ENCODE data around the gene OR2T29.
"Not testable (repeated sequence)": the region's sequence is repeated elsewhere in the genome, so short reads cannot be mapped to it uniquely, and the experiment has no call there.

The OR2T29 gene

GRCh38 chr1:248585266-248585665 is 22.7 kb upstream of the OR2T29 start:
- no peaks in the 10 kb centered on the region for H3K4me1 ChIP-seq
- H3K36me3 ChIP-seq = no peaks in the 10 kb centered on the region
- no peaks in the 10 kb centered on the region for H3K9me3 ChIP-seq (replicated peaks in 1 of 11)
- no peak overlapping the region for H3K4me3 ChIP-seq
- H3K4me2 ChIP-seq = no peak overlapping the region
- H3K27ac ChIP-seq = no peak overlapping the region
- H3K27me3 ChIP-seq = no peaks in the 10 kb centered on the region
- TF ChIP-seq Cebpa-rat (IDR thresholded peaks at IDR 0.05) = no peak
- no peaks in the 10 kb centered on the region for H4K20me1 ChIP-seq
- no peak overlapping the region for H3K9ac ChIP-seq

- Histone ChIP-seq H3K9ac (no peak overlapping the region), H4K20me1 (no peaks in the 10 kb centered on the region), H3K27ac (no peak overlapping the region), H3K4me1 (0 out of 20 replicates have a peak, but pooled peaks cover 0 to 5% (median 0%) of the 10 kb centered on the region in 10 experiments), H3K27me3 (no peaks in the 10 kb centered on the region), H3K9me3 (replicated peaks in 1 of 11) (peaks cover 0 to 6% (median 0%) of the 10 kb centered on the region in 11 experiments; a peak in 1 of 22 replicates), H3K36me3 (no peaks in the 10 kb centered on the region), H3K4me3 (no peak overlapping the region), H3K4me2 (no peak overlapping the region)
- TF ChIP-seq Cebpa-rat (IDR thresholded peaks at IDR 0.05) = no peak
Measured at GRCh38 chr1:248576260-248576980, 13.8 kb upstream of the OR2T29 start.

- not testable (repeated sequence) for H3K27me3 ChIP-seq; H3K4me1 ChIP-seq; H3K4me3 ChIP-seq; H3K4me2 ChIP-seq; H3K36me3 ChIP-seq; H4K20me1 ChIP-seq; H3K27ac ChIP-seq; H3K9ac ChIP-seq; H3K9me3 ChIP-seq (replicated peaks in 1 of 11)
Measured at GRCh38 chr1:248574657-248575056, 12.1 kb upstream of the OR2T29 start, which contains the start of gene OR2T34. Gene OR2T34, minus strand, starts transcription at chr1:248574757. Its CDS starts 0 bp downstream, at chr1:248574757.

- H3K36me3 ChIP-seq; H3K27me3 ChIP-seq; H3K4me3 ChIP-seq; H4K20me1 ChIP-seq; H3K9me3 ChIP-seq (replicated peaks in 1 of 11); H3K27ac ChIP-seq; H3K4me2 ChIP-seq; H3K9ac ChIP-seq; H3K4me1 ChIP-seq: not testable (repeated sequence)
Measured at GRCh38 chr1:248573856-248574255, 11.3 kb upstream of the OR2T29 start.

- not testable (repeated sequence) for H3K9ac ChIP-seq; H3K4me1 ChIP-seq; H3K4me2 ChIP-seq; H3K27me3 ChIP-seq; H3K9me3 ChIP-seq (replicated peaks in 1 of 11); H3K4me3 ChIP-seq; H3K27ac ChIP-seq; H4K20me1 ChIP-seq; H3K36me3 ChIP-seq
Measured at GRCh38 chr1:248572049-248572448, 9.5 kb upstream of the OR2T29 start.

- H3K4me2 ChIP-seq; H3K4me3 ChIP-seq; H3K4me1 ChIP-seq; H4K20me1 ChIP-seq; H3K36me3 ChIP-seq; H3K27me3 ChIP-seq; H3K27ac ChIP-seq; H3K9me3 ChIP-seq (replicated peaks in 1 of 11); H3K9ac ChIP-seq: not testable (repeated sequence)
Measured at GRCh38 chr1:248570811-248571210, 8.2 kb upstream of the OR2T29 start.

- not testable (repeated sequence) for H3K27me3 ChIP-seq, H3K4me1 ChIP-seq
Measured at GRCh38 chr1:248569049-248569448, 6.5 kb upstream of the OR2T29 start.

GRCh38 chr1:248565530-248566373 is 3.2 kb upstream of the OR2T29 start:
- peak overlapping the region in 2 of 11 experiments; percentile 26 to 29; a peak in 3 of 22 replicates for H3K4me2 ChIP-seq
- not testable (repeated sequence) for H3K27ac ChIP-seq; H3K27me3 ChIP-seq; H3K4me3 ChIP-seq; H3K9ac ChIP-seq; H3K4me1 ChIP-seq; H3K36me3 ChIP-seq; H3K9me3 ChIP-seq (replicated peaks in 1 of 11); H4K20me1 ChIP-seq

More at GRCh38 chr1:248569049-248569448, 6.5 kb upstream of the OR2T29 start:
- H3K4me3 ChIP-seq; H3K27ac ChIP-seq; H3K9ac ChIP-seq; H3K9me3 ChIP-seq (replicated peaks in 1 of 11); H4K20me1 ChIP-seq; H3K4me2 ChIP-seq; H3K36me3 ChIP-seq: not testable (repeated sequence)

GRCh38 chr1:248551027-248551426 is 11.5 kb downstream of the OR2T29 start:
- not testable (repeated sequence) for H3K4me1 ChIP-seq; H4K20me1 ChIP-seq; H3K4me2 ChIP-seq; H3K27me3 ChIP-seq; H3K36me3 ChIP-seq; H3K27ac ChIP-seq; H3K9me3 ChIP-seq (replicated peaks in 1 of 11); H3K4me3 ChIP-seq; H3K9ac ChIP-seq

- H3K27me3 ChIP-seq; H3K27ac ChIP-seq; H3K4me2 ChIP-seq; H4K20me1 ChIP-seq; H3K9me3 ChIP-seq (replicated peaks in 1 of 11); H3K4me3 ChIP-seq; H3K36me3 ChIP-seq; H3K9ac ChIP-seq; H3K4me1 ChIP-seq: not testable (repeated sequence)
Measured at GRCh38 chr1:248547383-248547782, 15.2 kb downstream of the OR2T29 start.

GRCh38 chr1:248537449-248537848 is 25.1 kb downstream of the OR2T29 start:
- H3K4me2 ChIP-seq; H3K36me3 ChIP-seq; H3K9ac ChIP-seq; H4K20me1 ChIP-seq; H3K9me3 ChIP-seq (replicated peaks in 1 of 11); H3K27ac ChIP-seq; H3K4me1 ChIP-seq; H3K4me3 ChIP-seq; H3K27me3 ChIP-seq: not testable (repeated sequence)

All from BLaER1 treated with 17β-estradiol and CSF1 and Interleukin-3, amounts not matched to agents 10 nM and 100 nM (cell line).